Hematopoietic multipotent progenitor cell treated with erythropoietin and hydrocortisone succinate and interleukin-3 and kit ligand, for 6 days (in vitro differentiated cells): ENCODE measurements around the gene AKAP6.

Source experiments
- DNase-seq: peaks from one replicate; pipeline ENCODE4 v3.0.0-alpha.2; 2015

The AKAP6 gene

GRCh38 chr14:32329146-32329545 lies at the start of gene AKAP6:
AKAP6 (plus strand) TSS chr14:32329298; CDS start chr14:32433494, 104,196 bp downstream.
- no peak for DNase-seq

DNA sequence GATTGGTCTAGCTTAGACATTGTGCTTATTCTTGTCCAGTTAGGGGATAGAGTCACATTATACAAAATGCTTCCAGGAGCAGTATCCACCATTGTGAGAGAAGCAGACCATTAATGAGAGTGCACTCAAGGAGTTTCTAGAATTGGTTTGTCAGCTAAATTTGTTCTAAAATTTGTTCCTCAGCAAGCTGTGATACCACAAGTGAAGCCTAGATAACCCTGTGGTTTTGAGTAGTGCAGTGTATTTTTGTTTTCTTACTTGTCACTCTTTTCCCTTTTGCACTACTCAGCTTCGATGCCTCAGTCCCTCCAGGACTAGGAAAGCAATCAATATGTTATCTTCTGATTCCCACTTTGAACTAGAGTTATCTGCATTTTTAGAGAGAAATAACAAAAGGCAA lies 42.5 kb upstream of the AKAP6 start:
- peak; percentile 12 for DNase-seq

- no peak for DNase-seq
Observed at GRCh38 chr14:32296366-32296765, 32.7 kb upstream of the AKAP6 start.

DNA sequence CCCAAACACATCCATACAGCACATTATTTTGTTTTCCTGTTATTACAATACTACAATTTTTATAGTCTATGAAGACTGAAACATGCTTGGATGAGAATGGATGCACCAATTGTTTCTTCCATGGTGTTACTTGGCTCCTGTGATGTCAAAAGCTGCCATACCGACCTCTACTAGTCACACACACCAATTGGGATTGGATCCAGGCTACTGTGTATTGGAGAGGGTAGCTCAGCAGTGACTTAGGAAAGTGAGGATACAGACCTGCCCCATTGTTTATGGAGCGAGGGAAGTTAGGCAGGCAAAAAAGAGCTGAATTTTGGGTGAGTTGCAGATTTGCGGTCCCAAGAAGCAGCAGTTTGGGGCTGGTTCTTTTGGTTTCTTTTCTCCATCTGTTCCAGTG lies 30.8 kb upstream of the AKAP6 start:
- no peak for DNase-seq

DNA sequence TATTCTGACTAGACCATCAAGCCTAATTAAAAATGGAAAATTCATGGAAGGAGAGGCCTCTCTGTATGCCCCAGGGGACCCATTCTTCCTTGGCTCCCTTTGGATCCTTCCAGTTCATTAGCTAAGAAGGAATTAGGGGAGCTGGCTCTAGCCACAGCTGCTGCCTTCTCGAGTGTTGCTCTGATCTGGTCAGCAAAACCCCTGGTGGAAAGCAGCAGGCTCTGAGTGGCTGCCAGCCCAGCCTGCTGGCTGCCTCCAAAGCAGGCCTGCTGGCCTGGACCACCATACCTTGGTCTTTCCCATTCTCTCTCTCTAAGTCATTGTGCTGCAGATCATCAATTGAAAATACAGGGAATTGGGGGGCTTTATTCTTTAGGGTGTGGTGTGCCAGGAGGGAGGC lies 29.0 kb upstream of the AKAP6 start:
- DNase-seq = no peak

- DNase-seq = no peak
Observed at GRCh38 chr14:32303865-32304264, 25.2 kb upstream of the AKAP6 start.

- DNase-seq = no peak
Observed at GRCh38 chr14:32304296-32304695, 24.8 kb upstream of the AKAP6 start.

GRCh38 chr14:32306549-32306948 lies 22.5 kb upstream of the AKAP6 start:
- no peak for DNase-seq

DNA sequence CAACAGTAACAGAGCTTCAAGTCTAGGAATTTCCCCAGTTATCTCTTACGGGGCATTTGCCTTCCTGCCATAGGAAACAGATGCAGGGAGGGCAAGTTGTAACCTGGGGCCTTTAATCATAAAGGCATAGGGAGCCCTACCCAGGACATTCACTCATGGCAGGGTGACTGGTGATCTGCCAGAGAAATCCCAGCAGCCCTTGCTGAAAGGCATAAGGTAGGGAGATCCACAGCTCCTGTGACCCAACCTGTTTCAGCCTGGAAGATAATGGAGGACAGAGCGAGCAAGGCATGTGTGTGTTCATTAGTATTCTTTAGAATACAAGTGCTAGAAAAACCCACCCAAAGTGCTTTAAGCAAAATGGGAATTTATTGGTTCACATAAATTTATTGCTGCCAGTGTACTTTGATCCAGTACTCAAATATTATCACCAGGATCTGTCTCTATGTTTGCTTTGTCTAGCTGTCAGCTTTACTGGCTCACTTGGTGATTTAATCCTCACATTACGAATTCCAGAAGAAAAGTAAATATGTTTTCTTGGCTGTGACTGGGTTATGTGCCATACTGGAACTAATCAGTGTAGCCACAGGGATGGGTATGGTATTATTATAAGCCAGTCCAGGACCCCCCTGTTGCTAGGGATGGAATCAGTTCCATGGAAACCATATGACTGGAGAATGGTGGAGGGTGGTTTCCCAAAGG lies 21.1 kb upstream of the AKAP6 start:
- DNase-seq = no peak

DNA sequence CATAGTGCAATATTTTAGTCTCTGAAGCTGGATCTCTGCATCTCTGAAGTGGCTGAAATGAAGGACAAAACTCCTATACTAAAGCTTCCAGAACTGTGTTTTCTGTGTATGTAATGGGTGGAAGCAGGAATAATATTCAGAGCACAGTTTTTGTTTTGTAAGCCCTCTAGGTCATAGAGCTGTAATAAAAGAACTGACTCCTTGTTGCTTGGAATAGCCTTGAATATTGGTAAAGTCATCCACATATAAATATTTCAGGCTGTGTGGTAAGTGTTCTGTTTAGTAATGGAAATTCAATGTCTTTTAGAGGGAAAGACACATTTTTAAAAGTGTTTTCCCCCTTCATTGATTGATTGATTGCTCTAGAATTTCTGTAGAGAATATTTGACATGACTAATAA lies 18.2 kb upstream of the AKAP6 start:
- no peak for DNase-seq

DNA sequence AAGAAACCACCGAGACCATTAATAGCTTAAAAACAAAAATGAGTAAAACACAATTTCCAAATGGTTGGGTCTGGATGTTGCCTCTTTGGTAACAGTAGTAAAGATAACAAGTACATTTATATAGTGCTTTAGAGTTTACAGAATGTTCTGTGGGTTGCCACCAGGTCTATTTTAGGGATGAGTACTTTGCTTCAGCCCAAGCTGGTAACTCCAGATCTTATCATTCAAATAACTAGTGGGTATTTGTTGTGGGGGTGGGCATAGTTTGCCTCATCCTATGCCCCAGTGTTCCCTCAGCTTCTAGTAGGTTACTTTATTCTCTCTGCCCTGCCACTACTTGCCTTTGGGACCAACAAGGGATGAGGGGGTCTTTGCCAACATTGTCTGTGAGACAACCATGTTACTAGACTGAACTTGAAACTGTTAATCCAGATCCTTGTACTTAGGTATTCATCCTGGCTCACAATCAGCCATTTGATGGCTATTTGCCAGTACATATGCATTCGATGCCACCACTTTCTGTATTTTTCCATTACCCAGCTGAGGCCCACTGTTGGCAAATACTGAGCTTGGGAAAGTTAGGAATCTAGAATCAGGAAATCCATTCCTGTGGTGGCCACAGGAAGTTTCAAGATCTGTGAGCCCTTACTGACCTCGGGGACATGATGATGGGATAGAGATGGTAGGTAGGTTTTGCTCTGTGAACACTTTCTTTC lies 17.6 kb upstream of the AKAP6 start:
- no peak for DNase-seq

GRCh38 chr14:32312010-32312331 lies 17.1 kb upstream of the AKAP6 start:
- DNase-seq = no peak

- no peak for DNase-seq
Observed at GRCh38 chr14:32313844-32314376, 15.2 kb upstream of the AKAP6 start.

GRCh38 chr14:32318087-32318795 lies 10.9 kb upstream of the AKAP6 start:
- DNase-seq = no peak

GRCh38 chr14:32319368-32320049 lies 9.6 kb upstream of the AKAP6 start:
- no peak for DNase-seq

- DNase-seq = no peak
Observed at GRCh38 chr14:32324601-32325000, 4.5 kb upstream of the AKAP6 start.

- DNase-seq = peak; percentile 15
Observed at GRCh38 chr14:32327255-32327961, 1.7 kb upstream of the AKAP6 start.

DNA sequence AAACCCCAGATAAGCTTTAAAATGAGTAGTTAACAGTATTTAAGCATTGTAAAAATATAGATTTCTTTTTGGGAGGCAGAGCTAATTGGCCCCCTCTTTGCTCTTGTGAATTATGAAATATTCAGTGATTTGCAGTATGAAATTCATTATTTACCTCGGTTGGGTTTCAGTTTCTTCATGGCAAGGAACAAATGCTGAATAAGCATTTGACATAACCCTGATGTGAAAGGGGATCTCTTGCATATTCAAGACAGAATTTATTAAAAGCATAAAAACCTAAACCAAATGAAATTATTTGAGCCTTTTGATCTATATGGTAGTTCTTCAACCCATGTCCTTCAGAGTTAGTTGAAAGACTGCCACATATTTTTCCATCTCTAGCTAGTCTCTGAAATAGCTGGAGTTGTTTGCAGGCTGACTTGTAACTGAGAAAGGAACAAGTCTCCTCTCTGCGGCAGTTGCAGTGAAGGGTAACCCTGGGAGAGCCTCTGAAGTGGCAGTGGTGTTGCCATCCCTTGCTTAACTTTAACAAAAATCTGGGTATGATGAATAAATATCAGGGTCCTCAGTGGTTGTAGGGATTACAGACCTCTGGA lies 690 bp downstream of the AKAP6 start:
- DNase-seq = no peak

DNA sequence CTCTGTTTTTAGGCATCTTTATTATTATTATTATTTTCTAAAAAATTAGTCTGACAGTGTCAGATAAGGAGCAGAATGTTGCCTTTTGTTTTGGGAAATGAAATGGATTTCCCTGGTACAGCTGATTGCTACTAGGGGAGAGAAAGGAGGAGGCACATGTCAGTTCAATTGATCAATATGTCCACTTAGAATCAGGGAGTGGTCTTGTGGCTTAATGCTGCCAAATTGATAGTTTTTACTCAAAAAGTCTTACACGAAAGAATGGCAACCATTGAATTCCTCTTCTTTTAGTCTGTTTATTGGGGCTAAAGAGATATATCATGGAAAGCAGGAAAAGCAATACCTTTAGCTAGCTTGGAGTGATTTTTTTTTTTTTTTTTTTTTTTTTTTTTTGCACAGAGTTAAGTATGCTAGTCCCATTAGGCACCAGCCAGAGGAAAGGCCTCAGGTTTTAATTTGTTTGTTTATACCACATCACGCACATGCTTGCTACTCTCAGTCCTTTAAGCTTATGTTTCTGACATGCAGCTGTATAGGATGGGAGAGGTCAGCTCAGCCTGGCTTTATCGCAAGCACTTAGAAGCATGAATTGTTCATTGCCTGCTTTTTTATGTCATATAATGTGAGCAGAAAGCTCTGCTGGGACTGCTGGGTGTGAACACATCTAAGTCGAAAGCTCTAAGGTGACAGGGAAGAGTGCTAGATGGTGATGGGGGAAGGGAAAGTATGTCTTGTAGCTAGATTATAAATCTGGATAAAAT lies 1.4 kb downstream of the AKAP6 start:
- DNase-seq = no peak

GRCh38 chr14:32331206-32331605 lies 2.1 kb downstream of the AKAP6 start:
- peak; percentile 63 for DNase-seq
